DMS153 treated with DMSO at 0.1 percent for 48 hours (cell line): ENCODE measurements around the gene AOX1.
"Not testable (repeated sequence)": the region's sequence is repeated elsewhere in the genome, so short reads cannot be mapped to it uniquely, and the experiment has no call there.

Experiments used
- DNase-seq: peaks from one replicate; lab custom pipeline; 2025; ENCODE audit not compliant: unreplicated experiment; lab: John Stamatoyannopoulos, UW

Gene AOX1

DNA sequence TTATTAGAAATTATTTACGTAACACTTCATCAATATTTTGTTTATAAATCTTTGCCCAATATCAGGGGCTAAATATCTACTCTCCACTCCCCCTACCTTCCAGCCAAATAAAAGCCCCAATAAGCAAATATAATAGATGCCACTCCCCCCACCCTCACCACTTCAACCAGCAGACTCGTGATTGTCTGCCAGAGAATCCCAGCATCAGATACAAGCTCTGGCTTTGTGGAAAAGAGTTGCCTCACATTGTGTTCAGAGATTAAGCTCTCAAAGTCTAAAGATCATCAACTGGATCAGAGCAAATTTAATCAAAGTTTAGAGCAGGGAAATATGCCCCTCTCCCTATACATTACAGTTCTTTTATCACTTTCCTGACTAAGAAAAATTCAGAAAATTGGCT is 39.5 kb downstream of the AOX1 start:
- no peak for DNase-seq

DNA sequence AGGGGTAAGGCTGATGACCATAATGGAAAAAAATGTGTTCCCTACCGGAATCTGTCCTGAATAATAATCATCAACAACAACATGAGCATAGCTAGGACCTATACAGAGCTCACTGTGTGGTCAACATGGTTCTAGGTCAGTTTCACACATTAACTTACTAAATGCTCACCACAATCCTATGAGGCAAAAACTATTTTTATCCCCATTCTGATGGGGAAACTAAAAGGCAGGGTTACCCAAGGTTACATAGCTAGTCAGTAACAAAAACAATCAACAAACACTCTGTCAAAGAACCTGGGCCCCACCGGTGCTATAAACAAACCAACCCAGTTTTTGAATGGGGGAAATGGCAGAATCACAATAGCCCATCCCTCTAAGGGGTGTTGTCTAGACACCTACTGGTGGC is 40.1 kb downstream of the AOX1 start:
- DNase-seq = no peak

GRCh38 chr2:200627110-200627770 is 41.4 kb downstream of the AOX1 start:
- no peak for DNase-seq

DNA sequence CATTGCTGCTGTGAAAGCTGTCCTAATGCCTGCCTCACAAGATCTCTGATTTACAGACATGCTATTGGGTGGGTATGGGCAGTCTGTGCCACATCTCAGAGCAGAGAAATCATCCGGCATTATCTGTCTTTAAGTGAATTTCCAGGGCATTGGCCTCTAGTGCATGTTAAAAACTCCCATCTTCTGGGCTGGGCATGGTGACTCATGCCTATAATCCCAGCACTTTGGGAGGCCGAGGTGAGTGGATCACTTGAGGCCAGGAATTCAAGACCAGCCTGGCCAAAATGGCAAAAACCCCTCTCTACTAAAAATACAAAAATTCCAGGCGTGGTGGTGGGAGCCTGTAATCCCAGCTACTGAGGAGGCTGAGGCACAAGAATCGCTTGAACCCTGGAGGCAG is 42.6 kb downstream of the AOX1 start:
- DNase-seq = not testable (repeated sequence)

DNA sequence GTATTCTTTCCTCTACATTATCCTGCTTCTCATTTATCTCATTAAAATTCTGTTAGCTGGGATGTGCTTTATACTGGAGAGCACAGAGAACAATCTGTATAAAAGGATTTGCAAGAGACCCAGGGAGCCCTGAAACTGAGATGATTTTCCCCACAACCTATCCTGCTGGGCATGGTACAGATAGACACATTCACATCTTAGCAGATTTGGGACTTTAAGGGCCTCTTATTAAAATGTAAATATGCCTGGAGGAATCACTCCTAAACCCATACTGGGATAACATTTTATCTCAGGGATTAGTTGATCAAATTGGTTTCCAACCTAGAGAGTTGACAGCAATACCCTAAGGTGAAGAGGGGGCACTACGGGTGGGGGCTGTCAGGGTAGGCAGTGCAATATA is 45.5 kb downstream of the AOX1 start:
- no peak for DNase-seq

GRCh38 chr2:200634231-200634964 is 48.6 kb downstream of the AOX1 start:
- DNase-seq = no peak

DNA sequence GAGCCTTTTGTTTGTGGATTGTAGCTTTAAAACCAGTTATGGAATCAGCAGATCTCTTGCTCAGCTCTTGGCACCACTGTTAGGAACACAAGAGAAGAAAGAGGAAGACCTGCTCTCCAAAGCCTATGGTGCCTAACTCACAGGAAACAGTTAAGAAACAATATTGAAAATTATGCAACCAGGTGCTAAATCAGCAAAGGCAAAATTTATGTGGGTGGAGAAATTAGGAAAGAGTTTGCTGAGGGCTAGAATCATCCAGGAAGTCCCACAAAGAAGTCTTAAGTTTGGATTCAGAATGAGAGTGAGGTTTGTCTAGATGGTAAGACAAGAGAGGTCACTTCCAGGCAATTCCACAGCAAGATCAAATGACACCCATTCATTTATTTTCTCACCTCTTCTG is 49.4 kb downstream of the AOX1 start:
- DNase-seq = no peak

GRCh38 chr2:200637901-200638300 is 52.1 kb downstream of the AOX1 start:
- DNase-seq = no peak

DNA sequence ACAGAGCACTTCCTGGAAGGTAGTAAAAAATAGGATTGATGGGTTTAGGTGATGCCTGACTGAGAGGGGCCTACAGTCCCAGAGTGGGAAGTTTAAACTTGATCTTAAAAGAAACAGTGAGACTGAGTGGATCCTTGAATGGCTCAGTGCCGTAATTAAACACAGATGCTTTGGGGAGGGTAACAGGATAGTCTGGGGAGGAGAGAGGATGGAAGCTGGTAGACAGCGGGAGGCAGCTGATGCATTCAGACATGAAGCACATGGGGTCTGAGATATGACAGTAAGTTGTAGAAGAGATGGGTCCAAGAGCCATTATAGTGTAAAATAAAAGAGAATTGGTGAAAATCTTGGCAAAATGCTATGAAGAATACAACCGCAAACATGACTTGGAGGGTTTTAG is 54.4 kb downstream of the AOX1 start:
- DNase-seq = no peak

GRCh38 chr2:200640901-200641300 is 55.1 kb downstream of the AOX1 start:
- DNase-seq = no peak

GRCh38 chr2:200648518-200649281 is 62.9 kb downstream of the AOX1 start:
- DNase-seq = not testable (repeated sequence)

DNA sequence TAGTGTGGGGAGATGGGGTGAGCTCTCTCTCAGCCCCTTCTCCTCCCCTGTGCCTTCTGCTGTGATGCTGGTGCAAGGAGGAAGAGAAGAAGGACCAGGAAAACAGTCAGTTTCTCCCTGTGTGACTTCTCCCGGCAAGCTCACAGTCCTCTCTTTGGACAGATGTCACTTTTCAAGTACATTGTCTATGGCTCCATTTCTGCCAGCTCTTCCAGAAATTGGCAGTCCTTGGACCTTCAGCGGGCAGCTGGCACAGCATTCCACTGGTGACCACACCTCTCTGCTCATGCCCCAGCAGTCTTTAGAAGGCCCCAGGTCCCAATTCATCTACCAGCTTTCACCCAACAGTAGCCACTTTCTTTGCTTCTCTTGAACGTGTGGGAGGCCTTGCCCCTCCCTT is 63.9 kb downstream of the AOX1 start:
- DNase-seq = no peak

DNA sequence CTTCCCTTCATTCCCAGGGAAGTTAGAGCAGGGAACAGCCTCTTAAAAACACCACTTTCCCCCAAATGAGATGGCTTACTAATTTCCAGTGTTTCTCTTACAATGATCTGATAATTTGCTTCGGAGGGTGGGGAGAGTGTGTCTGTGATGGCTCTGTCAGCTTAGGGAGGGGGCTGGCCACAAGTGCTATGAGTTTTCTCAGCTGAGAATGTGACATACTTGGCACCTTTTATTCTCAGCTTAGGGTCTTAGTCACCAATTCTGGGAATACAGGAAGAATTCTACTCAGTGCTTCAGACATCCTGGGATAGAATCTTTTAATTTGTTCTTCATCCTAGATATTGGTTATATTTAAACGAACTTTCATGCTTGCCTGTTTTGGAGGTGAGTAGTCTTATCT is 64.4 kb downstream of the AOX1 start:
- DNase-seq = no peak

DNA sequence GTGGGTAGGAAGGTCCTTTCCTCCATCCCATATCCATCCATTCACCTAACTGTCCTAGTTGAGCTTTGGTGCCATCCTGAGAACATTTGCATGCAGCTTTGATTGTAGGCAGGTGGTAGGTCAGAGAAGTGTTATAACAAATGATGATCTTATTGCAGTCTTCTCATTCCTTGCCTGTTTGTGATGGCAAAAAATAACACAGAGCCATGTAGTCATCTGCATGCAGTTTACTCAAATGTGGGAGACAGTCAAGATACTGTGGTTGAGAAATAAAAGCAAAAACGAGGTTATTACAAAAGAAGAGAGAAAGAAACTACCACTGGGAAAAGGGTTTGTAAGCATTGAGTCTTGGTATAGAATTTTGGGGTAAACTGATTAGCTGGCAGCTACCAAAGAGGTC is 66.3 kb downstream of the AOX1 start:
- DNase-seq = no peak

DNA sequence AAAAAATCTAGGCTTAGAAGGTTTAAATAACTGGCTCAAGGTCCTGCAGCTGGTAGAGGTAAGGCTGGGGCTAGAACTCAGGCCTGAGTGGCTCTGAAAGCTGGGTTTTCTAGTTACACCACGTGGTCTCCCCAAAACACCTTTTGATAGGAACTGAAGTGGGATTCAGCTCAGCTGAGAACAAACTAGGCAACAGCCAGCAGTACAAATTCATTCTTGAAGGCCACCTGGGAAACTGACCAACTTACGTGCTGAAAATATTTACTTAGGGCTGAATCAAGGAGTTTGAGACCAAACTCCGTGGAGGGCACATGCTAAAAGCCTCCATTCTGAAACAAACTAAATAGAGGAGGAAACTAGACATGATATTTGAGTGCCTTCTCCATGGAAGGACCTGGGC is 67.2 kb downstream of the AOX1 start:
- no peak for DNase-seq

- no peak for DNase-seq
Measured at GRCh38 chr2:200654823-200655222, 69.0 kb downstream of the AOX1 start.

- DNase-seq = no peak
Measured at GRCh38 chr2:200655918-200656580, 70.2 kb downstream of the AOX1 start.

DNA sequence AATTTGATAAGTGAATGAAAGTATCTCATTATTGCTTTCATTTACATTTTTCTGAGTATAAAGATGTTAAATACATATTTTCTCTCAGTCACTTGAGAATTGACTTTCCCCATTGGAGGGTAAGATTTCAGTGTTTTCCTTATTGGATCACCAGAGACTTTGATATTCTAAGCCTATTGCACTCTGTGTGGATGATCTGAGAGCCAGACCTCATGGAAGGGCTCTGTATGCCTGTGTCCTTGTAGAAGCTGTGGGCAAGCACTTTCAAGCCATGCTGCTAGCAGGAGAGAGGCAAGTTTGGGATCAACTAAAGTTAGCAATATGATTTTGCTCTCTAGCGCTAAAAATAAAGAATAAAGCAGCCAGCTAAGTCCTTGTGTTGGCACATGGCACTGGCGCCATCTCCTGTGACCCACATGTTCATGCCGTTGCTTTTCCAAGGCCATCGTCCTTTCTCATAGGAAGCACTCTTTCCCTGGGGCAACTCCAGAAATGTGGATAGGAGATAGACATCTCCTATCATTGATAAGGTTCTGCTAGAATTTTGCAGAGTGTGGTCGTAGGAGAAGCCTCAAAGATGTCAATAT is 72.6 kb downstream of the AOX1 start:
- DNase-seq = no peak

DNA sequence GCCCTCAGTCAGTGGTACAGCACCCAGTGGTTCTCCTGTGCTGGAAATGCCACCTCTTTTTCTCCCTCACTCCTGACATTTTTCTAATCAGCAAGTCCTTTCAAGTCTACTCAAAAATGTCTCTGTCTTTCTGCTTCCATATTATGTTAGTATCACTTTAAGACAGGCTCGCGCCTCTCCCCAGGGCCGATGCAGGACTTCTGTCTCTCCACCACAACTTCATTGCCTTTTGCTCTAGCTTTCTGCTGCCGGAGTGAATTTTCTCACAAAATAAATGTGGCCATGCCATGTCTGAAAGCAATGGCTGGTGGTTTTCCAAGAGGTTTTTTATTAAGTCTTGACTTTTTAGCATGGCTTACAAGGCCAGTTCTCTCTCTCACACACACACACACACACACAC is 73.6 kb downstream of the AOX1 start:
- no peak for DNase-seq

DNA sequence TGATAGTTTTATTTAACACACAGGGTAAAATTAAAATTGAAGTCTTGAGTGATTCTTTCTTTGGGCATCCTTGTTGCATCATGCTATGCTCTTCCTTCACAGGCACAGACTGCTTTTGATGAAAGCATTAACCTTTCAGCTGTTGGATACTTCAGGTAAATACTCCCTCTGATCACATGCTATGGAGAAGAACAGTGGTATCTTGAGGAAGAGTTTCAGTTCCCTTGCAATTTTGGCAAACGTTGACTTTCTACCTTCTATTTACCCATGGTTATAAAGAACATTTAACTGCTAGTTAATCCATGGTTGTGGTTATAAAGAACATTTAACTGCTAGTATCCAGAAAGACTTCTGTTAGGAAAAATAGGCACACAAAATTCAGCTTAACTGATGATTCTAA is 75.7 kb downstream of the AOX1 start:
- no peak for DNase-seq

GRCh38 chr2:200662727-200663126 is 76.9 kb downstream of the AOX1 start:
- DNase-seq = no peak
